Spleen (tissue), 7 donors: ENCODE data around the gene IL20.

Experiments used
- CTCF ChIP-seq, 11 experiments: fragments of 200-600 bp in 7 of 11; fragments of 450-650 bp in 4 of 11; sonication (generic) in 4 of 11; IDR thresholded peaks in 8 of 11; conservative IDR thresholded peaks in 3 of 11; 1 replicate in 7 of 11; 2 replicates in 4 of 11; pipeline versions ENCODE4 v1.4.0 to v1.8.0; 2016 to 2021; ENCODE audit warnings: antibody characterized with exemption in 11 of 11, inconsistent platforms in 4 of 11, mild to moderate bottlenecking in 1 of 11
- POLR2A ChIP-seq, 3 donors: fragments of 450-650 bp; IDR thresholded peaks; one replicate each; pipeline ENCODE4 v1.5.1; 2017; ENCODE audit warnings: antibody characterized with exemption in 3 of 3, mild to moderate bottlenecking in 1 of 3
- POLR2AphosphoS5 ChIP-seq, 3 donors: sonication (generic); formaldehyde crosslinking; IDR thresholded peaks; one replicate each; pipeline ENCODE4 v1.5.1; 2017; ENCODE audit warnings: antibody characterized with exemption in 3 of 3
- donor health status: DM: no; HTN: no; CAD: no; lungs with moderate emphysema.
- donor health status: DM: no; HTN: no; CAD: no.
- donor health status: DM: no; HTN: no; CAD: no.

- TF ChIP-seq CTCF (IDR thresholded peaks at IDR 0.05 in 8 of 11, conservative IDR thresholded peaks at IDR 0.05 in 3 of 11) = no peak
- no peak for TF ChIP-seq POLR2AphosphoS5 (IDR thresholded peaks at IDR 0.05)
- no peak for TF ChIP-seq POLR2A (IDR thresholded peaks at IDR 0.05)
These were observed 29.3 kb upstream of the IL20 start for GRCh38 chr1:206836111-206836510.
